Peyer's patch (tissue), 4 donors: Measurements from ENCODE around the gene SYT13. TPM values are rescaled to one million over a fixed set of nuclear protein-coding genes. Genes with fewer than 3 reads are reported as not detected.

Experiments used
- DNase-seq, 3 donors: peaks; one replicate each; pipeline ENCODE4 v3.0.0-alpha.2; 2017 to 2019
- H3K27ac ChIP-seq, 4 donors: fragments of 200-600 bp; sonication (generic); one replicate each; pipeline ENCODE4 v1.5.1; 2016 to 2019
- H3K27me3 ChIP-seq, 2 donors: fragments of 200-600 bp; sonication (generic); one replicate each; pipeline ENCODE4 v1.5.1; 2019
- H3K36me3 ChIP-seq, 3 donors: fragments of 200-600 bp; sonication (generic); one replicate each; pipeline ENCODE4 v1.5.1; 2016 to 2019
- H3K4me1 ChIP-seq, 4 donors: fragments of 200-600 bp; sonication (generic); one replicate each; pipeline ENCODE4 v1.5.1; 2016 to 2019
- H3K4me3 ChIP-seq, 4 donors: fragments of 200-600 bp; sonication (generic); 1 replicate in 3 of 4; 2 replicates in 1 of 4; pipeline ENCODE4 v1.5.1; 2016 to 2019; ENCODE audit warnings: mild to moderate bottlenecking in 1 of 4
- H3K9me3 ChIP-seq, 4 donors: fragments of 200-600 bp; sonication (generic); one replicate each; pipeline ENCODE4 v1.5.1; 2016 to 2019; ENCODE audit warnings: mild to moderate bottlenecking in 1 of 4
- CTCF ChIP-seq, 6 experiments: fragments of 450-650 bp in 4 of 6; fragments of 200-600 bp in 2 of 6; sonication (generic) in 1 of 6; IDR thresholded peaks; one replicate each; pipeline ENCODE4 v1.5.1; 2017 to 2019; ENCODE audit warnings: antibody characterized with exemption in 6 of 6, mild to moderate bottlenecking in 3 of 6, moderate library complexity in 1 of 6
- POLR2A ChIP-seq, 2 donors: fragments of 450-650 bp; IDR thresholded peaks; one replicate each; pipeline ENCODE4 v1.5.1; 2017; ENCODE audit warnings: antibody characterized with exemption in 2 of 2, mild to moderate bottlenecking in 2 of 2, moderate library complexity in 2 of 2
- total RNA-seq, 4 donors: library from RNA; depleted of rRNA; stranded (reverse); fragments of >200 nt; gene quantifications; one replicate each; pipeline ENCODE4 v1.1.0, GENCODE V29; 2016

The SYT13 gene
- total RNA-seq, 4 donors from 2014 or later, result 15.4 to 41.3 (median 25.2) TPM

DNA sequence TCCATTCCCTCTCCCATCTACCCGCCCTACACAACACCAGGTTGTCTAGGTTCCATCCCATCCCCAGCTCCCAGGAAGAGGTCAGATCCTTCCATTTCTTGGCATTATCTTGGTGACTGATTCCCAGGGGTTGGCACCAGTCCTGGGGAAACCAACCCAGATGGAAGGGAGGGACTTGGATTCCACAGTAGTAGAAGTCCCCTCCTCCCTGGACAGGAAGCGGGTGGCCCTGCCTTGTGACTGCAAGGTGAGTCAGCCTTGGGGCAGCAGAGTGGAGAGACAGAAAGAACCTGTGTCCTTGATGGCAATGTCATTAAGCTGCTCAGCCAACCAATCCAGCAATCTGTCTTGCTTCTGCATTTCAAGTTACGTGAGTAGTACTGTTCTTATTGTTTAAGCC is 26.5 kb downstream of the SYT13 start:
- DNase-seq, result peak in 1 of 3 donors; percentile 89
- H3K9me3 ChIP-seq, result no peaks in the 10 kb centered on the region
- peak overlapping the region in 2 of 4 donors; percentile 37 to 96 for H3K27ac ChIP-seq
- peaks cover 0 to 7% (median 0%) of the 10 kb centered on the region in 4 donors for H3K4me1 ChIP-seq
- H3K4me3 ChIP-seq, result peak overlapping the region in 1 of 4 donors; percentile 25
- no peaks in the 10 kb centered on the region for H3K36me3 ChIP-seq
- TF ChIP-seq CTCF (IDR thresholded peaks at IDR 0.05) (no peak), POLR2A (IDR thresholded peaks at IDR 0.05) (peak in 1 of 2 donors; percentile 67)
- no peaks in the 10 kb centered on the region for H3K27me3 ChIP-seq

- Histone ChIP-seq H3K36me3 (no peaks in the 10 kb centered on the region), H3K9me3 (no peaks in the 10 kb centered on the region), H3K27ac (peak overlapping the region in 1 of 4 donors; percentile 96), H3K27me3 (no peaks in the 10 kb centered on the region), H3K4me3 (no peak overlapping the region), H3K4me1 (peaks cover 0 to 7% (median 0%) of the 10 kb centered on the region in 4 donors)
- DNase-seq, result no peak
- no peak for TF ChIP-seq CTCF (IDR thresholded peaks at IDR 0.05)
- TF ChIP-seq POLR2A (IDR thresholded peaks at IDR 0.05), result no peak
These were observed 27.1 kb downstream of the SYT13 start for GRCh38 chr11:45258982-45259530.

DNA sequence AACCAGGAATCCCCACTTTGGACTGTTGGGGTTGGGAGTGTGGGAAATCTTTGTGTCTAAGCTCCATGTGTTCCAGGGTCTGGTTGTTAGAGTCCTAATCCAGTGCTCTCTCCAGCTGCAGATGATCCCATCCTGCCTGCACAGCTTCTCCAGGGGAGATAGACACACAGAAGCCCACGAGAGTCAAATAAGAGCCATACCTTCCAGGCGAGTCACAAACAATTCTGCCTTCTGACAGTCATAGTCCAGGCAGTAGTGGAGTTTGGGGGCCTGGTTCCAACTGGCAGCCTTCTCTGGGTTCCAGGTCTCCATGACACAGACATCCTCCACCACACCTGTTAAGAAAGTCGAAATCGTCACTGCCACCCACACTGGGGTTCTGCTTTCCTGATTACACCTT is 32.1 kb downstream of the SYT13 start:
- no peak for DNase-seq
- H3K9me3 ChIP-seq, result no peaks in the 10 kb centered on the region
- TF ChIP-seq CTCF (IDR thresholded peaks at IDR 0.05) (no peak), POLR2A (IDR thresholded peaks at IDR 0.05) (no peak)

DNA sequence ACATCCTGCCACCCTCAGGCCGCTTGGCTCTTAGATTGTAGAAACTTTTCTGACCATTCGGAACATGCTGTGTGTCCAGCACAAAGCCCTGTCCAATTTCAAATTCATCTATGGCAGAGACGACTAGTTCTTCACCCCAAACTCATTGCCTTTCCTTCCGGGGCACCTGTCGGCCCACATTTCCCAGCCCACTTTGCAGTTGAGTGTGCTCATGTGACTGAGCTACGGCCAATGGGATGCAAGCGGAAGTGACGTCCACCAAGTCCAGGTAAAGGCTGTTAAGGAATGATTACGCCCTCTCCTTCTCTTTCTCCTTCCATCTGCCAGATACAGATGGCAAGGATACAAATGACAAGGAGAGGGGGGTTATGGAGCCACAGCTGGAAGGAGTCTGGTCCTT is 32.5 kb downstream of the SYT13 start:
- Histone ChIP-seq H3K9me3 (no peaks in the 10 kb centered on the region), H3K4me3 (no peak overlapping the region), H3K4me1 (no peaks in the 10 kb centered on the region), H3K36me3 (no peaks in the 10 kb centered on the region), H3K27ac (no peak overlapping the region), H3K27me3 (no peaks in the 10 kb centered on the region)
- DNase-seq, result no peak
- TF ChIP-seq CTCF (IDR thresholded peaks at IDR 0.05), result no peak
- TF ChIP-seq POLR2A (IDR thresholded peaks at IDR 0.05), result no peak

More for the DNA sequence above, 32.1 kb downstream of the SYT13 start:
- H3K27me3 ChIP-seq, result no peaks in the 10 kb centered on the region
- no peaks in the 10 kb centered on the region for H3K4me1 ChIP-seq
- no peak overlapping the region for H3K4me3 ChIP-seq
- no peak overlapping the region for H3K27ac ChIP-seq
- no peaks in the 10 kb centered on the region for H3K36me3 ChIP-seq

DNA sequence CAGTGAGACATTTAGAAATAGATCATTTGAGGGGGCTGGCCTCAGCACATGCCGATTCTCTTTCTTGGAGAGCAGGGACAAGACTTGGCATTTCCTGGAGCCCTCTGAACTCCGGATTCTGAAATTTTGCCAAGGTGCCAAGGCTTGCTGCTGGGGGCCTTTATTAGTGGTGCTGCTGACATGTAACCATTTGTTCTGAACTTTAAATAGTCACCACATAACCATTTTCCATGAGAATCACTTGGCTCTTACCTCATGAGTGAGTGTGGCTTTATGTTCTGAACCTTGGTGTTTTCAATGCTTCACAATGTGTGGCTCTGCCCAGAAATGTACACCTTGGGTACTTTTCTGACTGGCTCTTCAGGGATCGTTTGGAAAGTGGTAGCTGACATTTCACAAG is 33.3 kb downstream of the SYT13 start:
- no peaks in the 10 kb centered on the region for H3K27me3 ChIP-seq
- TF ChIP-seq POLR2A (IDR thresholded peaks at IDR 0.05), result no peak
- TF ChIP-seq CTCF (IDR thresholded peaks at IDR 0.05), result no peak
- no peaks in the 10 kb centered on the region for H3K4me1 ChIP-seq
- H3K9me3 ChIP-seq, result no peaks in the 10 kb centered on the region
- no peak overlapping the region for H3K27ac ChIP-seq
- H3K36me3 ChIP-seq, result no peaks in the 10 kb centered on the region
- DNase-seq, result no peak
- no peak overlapping the region for H3K4me3 ChIP-seq
